HL-60 (cell line): ENCODE measurements around the gene CTNNA2.

Experiments used
- DNase-seq, 2 experiments: peaks; one replicate each; pipeline ENCODE4 v3.0.0-alpha.2; 2010 to 2020; ENCODE audit warnings: low read depth in 1 of 2, low spot score in 1 of 2
- H3K27ac ChIP-seq: fragments of 250-450 bp; sonication (Bioruptor Pico); replicated peaks from 2 replicates; pipeline ENCODE4 v1.5.1; 2020; ENCODE audit warnings: mild to moderate bottlenecking, moderate library complexity
- H3K27me3 ChIP-seq: fragments of 250-450 bp; sonication (Bioruptor Pico); 2 replicates; pipeline ENCODE4 v1.5.1; 2021; ENCODE audit warnings: mild to moderate bottlenecking, moderate library complexity; ENCODE audit not compliant: insufficient read depth, poor library complexity, severe bottlenecking
- H3K4me3 ChIP-seq: replicated peaks from 2 replicates; pipeline ENCODE4 v1.5.1; 2011; ENCODE audit warnings: mild to moderate bottlenecking, control low read depth, low read length; ENCODE audit not compliant: insufficient read depth
- GABPA ChIP-seq: IDR thresholded peaks from 2 replicates; pipeline ENCODE4 v1.6.1; 2012; ENCODE audit warnings: low read depth
- POLR2AphosphoS5 ChIP-seq: IDR thresholded peaks from 2 replicates; pipeline ENCODE4 v1.6.1; 2012; ENCODE audit warnings: low read depth
- REST ChIP-seq: IDR thresholded peaks from 2 replicates; pipeline ENCODE4 v1.6.1; 2012; ENCODE audit warnings: low read depth; ENCODE audit not compliant: insufficient replicate concordance
- SPI1 ChIP-seq: IDR thresholded peaks from 2 replicates; pipeline ENCODE4 v1.6.1; 2012; ENCODE audit warnings: low read depth, mild to moderate bottlenecking, borderline replicate concordance
- TF ChIP-seq, protein P1 (sequence below): IDR thresholded peaks from one replicate; pipeline ENCODE4 v1.5.1; 2011; ENCODE audit warnings: low read length, control low read depth, inconsistent platforms; ENCODE audit not compliant: insufficient read depth

CTNNA2 gene

DNA sequence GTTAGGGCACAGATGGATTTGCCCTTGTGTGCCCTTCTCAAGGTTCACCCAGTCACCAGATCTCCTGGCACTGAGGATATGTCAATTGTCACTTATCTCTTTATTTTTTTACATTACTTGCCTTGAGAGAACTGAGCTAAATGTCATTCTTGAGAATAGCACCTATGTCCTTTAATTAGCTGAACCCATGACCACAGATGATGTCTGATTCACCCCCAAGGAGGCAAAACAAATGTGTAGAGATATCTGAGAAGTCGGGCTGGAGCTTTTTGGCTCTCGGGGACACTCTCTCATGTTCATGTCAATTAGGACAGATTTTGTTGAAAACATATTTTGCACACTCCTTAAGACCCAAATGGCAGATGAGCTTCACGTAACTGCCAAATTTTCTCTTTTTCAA is 963.1 kb downstream of the CTNNA2 start:
- Histone ChIP-seq H3K27ac (no peak overlapping the region), H3K4me3 (no peak overlapping the region), H3K27me3 (no peaks in the 10 kb centered on the region)
- DNase-seq = no peak
- TF ChIP-seq POLR2AphosphoS5 (no peak), GABPA (no peak), REST (no peak)

- TF ChIP-seq SPI1 = no peak
- TF ChIP-seq POLR2AphosphoS5 = no peak
- no peak for TF ChIP-seq REST
- TF ChIP-seq, protein P1, sequence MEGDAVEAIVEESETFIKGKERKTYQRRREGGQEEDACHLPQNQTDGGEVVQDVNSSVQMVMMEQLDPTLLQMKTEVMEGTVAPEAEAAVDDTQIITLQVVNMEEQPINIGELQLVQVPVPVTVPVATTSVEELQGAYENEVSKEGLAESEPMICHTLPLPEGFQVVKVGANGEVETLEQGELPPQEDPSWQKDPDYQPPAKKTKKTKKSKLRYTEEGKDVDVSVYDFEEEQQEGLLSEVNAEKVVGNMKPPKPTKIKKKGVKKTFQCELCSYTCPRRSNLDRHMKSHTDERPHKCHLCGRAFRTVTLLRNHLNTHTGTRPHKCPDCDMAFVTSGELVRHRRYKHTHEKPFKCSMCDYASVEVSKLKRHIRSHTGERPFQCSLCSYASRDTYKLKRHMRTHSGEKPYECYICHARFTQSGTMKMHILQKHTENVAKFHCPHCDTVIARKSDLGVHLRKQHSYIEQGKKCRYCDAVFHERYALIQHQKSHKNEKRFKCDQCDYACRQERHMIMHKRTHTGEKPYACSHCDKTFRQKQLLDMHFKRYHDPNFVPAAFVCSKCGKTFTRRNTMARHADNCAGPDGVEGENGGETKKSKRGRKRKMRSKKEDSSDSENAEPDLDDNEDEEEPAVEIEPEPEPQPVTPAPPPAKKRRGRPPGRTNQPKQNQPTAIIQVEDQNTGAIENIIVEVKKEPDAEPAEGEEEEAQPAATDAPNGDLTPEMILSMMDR = no peak
- TF ChIP-seq GABPA = no peak
- no peak overlapping the region for H3K27ac ChIP-seq
- no peak for DNase-seq
- no peak overlapping the region for H3K4me3 ChIP-seq
- no peaks in the 10 kb centered on the region for H3K27me3 ChIP-seq
Observed at GRCh38 chr2:80476535-80477117, 963.8 kb downstream of the CTNNA2 start.

GRCh38 chr2:80482276-80482675 is 969.4 kb downstream of the CTNNA2 start:
- TF ChIP-seq GABPA = no peak
- no peak for TF ChIP-seq SPI1
- TF ChIP-seq, protein P1 = no peak
- TF ChIP-seq POLR2AphosphoS5 = no peak
- no peak overlapping the region for H3K4me3 ChIP-seq
- DNase-seq = no peak

GRCh38 chr2:80489717-80490116 is 976.9 kb downstream of the CTNNA2 start:
- TF ChIP-seq REST (no peak), GABPA (no peak), POLR2AphosphoS5 (no peak), SPI1 (no peak)
- TF ChIP-seq, protein P1 = no peak
- H3K27ac ChIP-seq = no peak overlapping the region
- H3K4me3 ChIP-seq = no peak overlapping the region
- DNase-seq = no peak
- H3K27me3 ChIP-seq = no peaks in the 10 kb centered on the region

More at GRCh38 chr2:80482276-80482675, 969.4 kb downstream of the CTNNA2 start:
- H3K27me3 ChIP-seq = no peaks in the 10 kb centered on the region
- no peak overlapping the region for H3K27ac ChIP-seq
